H7 (cell line): ENCODE measurements around the gene TBC1D24. TPM values are rescaled to one million over a fixed set of nuclear protein-coding genes. Genes with fewer than 3 reads are reported as not detected.

ENCODE experiments used
- DNase-seq: peaks from one replicate; pipeline ENCODE4 v3.0.0; 2012
- H3K27me3 ChIP-seq: 2 replicates; pipeline ENCODE4 v1.6.0; 2011; ENCODE audit warnings: mild to moderate bottlenecking, low read length; ENCODE audit not compliant: control insufficient read depth, insufficient read depth
- H3K36me3 ChIP-seq: replicated peaks from 2 replicates; pipeline ENCODE4 v1.5.1; 2011; ENCODE audit warnings: low read length; ENCODE audit not compliant: control insufficient read depth, insufficient read depth
- H3K4me3 ChIP-seq: 2 replicates; pipeline ENCODE4 v1.5.1; 2011; ENCODE audit warnings: low read depth, mild to moderate bottlenecking, control low read depth, low read length, moderate library complexity; ENCODE audit not compliant: insufficient read depth
- total RNA-seq: library from RNA; depleted of rRNA; stranded (reverse); fragments of >200 nt; shearing (Covaris generic); gene quantifications from 2 replicates; pipeline ENCODE4 v1.2.3, GENCODE V29; 2014

The TBC1D24 gene
- total RNA-seq, 1 experiment from 2014 or later, result 12.3 TPM

GRCh38 chr16:2515180-2515851 is 40.4 kb downstream of the TBC1D24 start:
- no peak for DNase-seq
- H3K4me3 ChIP-seq, result peak overlapping the region; percentile 75
- no peaks in the 10 kb centered on the region for H3K36me3 ChIP-seq
- peaks cover 1% of the 10 kb centered on the region; the same call in 1 of the 2 replicates for H3K27me3 ChIP-seq

- H3K4me3 ChIP-seq, result no peak overlapping the region
- peaks cover 1% of the 10 kb centered on the region; the same call in 1 of the 2 replicates for H3K27me3 ChIP-seq
- DNase-seq, result no peak
- H3K36me3 ChIP-seq, result no peaks in the 10 kb centered on the region
These were observed 41.7 kb downstream of the TBC1D24 start for GRCh38 chr16:2516391-2517240.

GRCh38 chr16:2517954-2518605 is 43.2 kb downstream of the TBC1D24 start:
- Histone ChIP-seq H3K36me3 (no peaks in the 10 kb centered on the region), H3K27me3 (no peaks in the 10 kb centered on the region), H3K4me3 (no peak overlapping the region)
- DNase-seq, result no peak

- no peaks in the 10 kb centered on the region for H3K27me3 ChIP-seq
- DNase-seq, result peak; percentile 78
- peaks cover 2% of the 10 kb centered on the region; the same call in 1 of the 2 replicates for H3K36me3 ChIP-seq
- H3K4me3 ChIP-seq, result no peak overlapping the region
These were observed 44.1 kb downstream of the TBC1D24 start for GRCh38 chr16:2518823-2519710.

- H3K4me3 ChIP-seq, result peak overlapping the region; percentile 61; the same call in 1 of the 2 replicates
- H3K36me3 ChIP-seq, result peaks cover 4% of the 10 kb centered on the region
- H3K27me3 ChIP-seq, result no peaks in the 10 kb centered on the region
- DNase-seq, result peak; percentile 79
These were observed 44.8 kb downstream of the TBC1D24 start for GRCh38 chr16:2519711-2520080.

GRCh38 chr16:2520097-2520783 is 45.3 kb downstream of the TBC1D24 start, which contains the start of gene AMDHD2:
Gene AMDHD2, plus strand, starts transcription at chr16:2520371. Its CDS starts 88 bp downstream, at chr16:2520459.
- peak within 1 kb of the TSS; percentile 61 for H3K4me3 ChIP-seq
- H3K36me3 ChIP-seq, result peaks cover 8% of the 10 kb centered on the region
- DNase-seq, result peak; percentile 99
- no peaks in the 10 kb centered on the region for H3K27me3 ChIP-seq

- Histone ChIP-seq H3K36me3 (peaks cover 8% of the 10 kb centered on the region), H3K4me3 (peak overlapping the region; percentile 61), H3K27me3 (no peaks in the 10 kb centered on the region)
- DNase-seq, result peak; percentile 88
These were observed 46.0 kb downstream of the TBC1D24 start for GRCh38 chr16:2520784-2521531.

GRCh38 chr16:2523801-2524231 is 48.9 kb downstream of the TBC1D24 start:
- Histone ChIP-seq H3K36me3 (peaks cover 8% of the 10 kb centered on the region), H3K4me3 (no peak overlapping the region), H3K27me3 (no peaks in the 10 kb centered on the region)
- DNase-seq, result no peak

GRCh38 chr16:2524339-2524938 is 49.5 kb downstream of the TBC1D24 start:
- Histone ChIP-seq H3K36me3 (peaks cover 8% of the 10 kb centered on the region), H3K4me3 (no peak overlapping the region), H3K27me3 (no peaks in the 10 kb centered on the region)
- no peak for DNase-seq

- Histone ChIP-seq H3K4me3 (no peak overlapping the region), H3K27me3 (no peaks in the 10 kb centered on the region), H3K36me3 (peaks cover 8% of the 10 kb centered on the region)
- no peak for DNase-seq
These were observed 51.2 kb downstream of the TBC1D24 start for GRCh38 chr16:2526135-2526534.

GRCh38 chr16:2527071-2527783 is 52.3 kb downstream of the TBC1D24 start:
- Histone ChIP-seq H3K36me3 (peaks cover 8% of the 10 kb centered on the region), H3K4me3 (no peak overlapping the region), H3K27me3 (no peaks in the 10 kb centered on the region)
- DNase-seq, result no peak

GRCh38 chr16:2527784-2528100 is 52.8 kb downstream of the TBC1D24 start:
- peaks cover 8% of the 10 kb centered on the region for H3K36me3 ChIP-seq
- no peak overlapping the region for H3K4me3 ChIP-seq
- no peak for DNase-seq
- no peaks in the 10 kb centered on the region for H3K27me3 ChIP-seq
